Panc1 (cell line): ENCODE measurements around the gene PRKAA1. TPM values are rescaled to one million over a fixed set of nuclear protein-coding genes. Genes with fewer than 3 reads are reported as not detected.

Experiments used
- ATAC-seq: fragments of 200-7000 bp; cut with Tn5 transposase; 2 replicates; pipeline ENCODE4 v1.9.1; 2020; ENCODE audit warnings: mild to moderate bottlenecking, moderate library complexity
- BruUV-seq: library from RNA; stranded (reverse); fragments of 400-500 nt; replicated peaks from 2 replicates; lab custom pipeline; 2021; lab: Mats Ljungman, UMichigan
- CTCF ChIA-PET: fragments of 300-600 bp; sonication (Branson Sonifier 250); formaldehyde crosslinking; loops from one replicate; lab custom pipeline; 2022; ENCODE audit warnings: antibody characterized with exemption; lab: Charles Lee
- POLR2A ChIA-PET: fragments of 300-600 bp; sonication (Branson Sonifier 250); formaldehyde crosslinking; loops from one replicate; lab custom pipeline; 2022; ENCODE audit warnings: antibody characterized with exemption; lab: Charles Lee
- DNase-seq: peaks from one replicate; pipeline ENCODE4 v3.0.0-alpha.2; 2010; ENCODE audit warnings: low read depth, low spot score
- H3K27ac ChIP-seq: 2 replicates; pipeline ENCODE4 v1.5.1; 2011; ENCODE audit warnings: mild to moderate bottlenecking, low read length, inconsistent platforms
- H3K27me3 ChIP-seq: fragments of 200-500 bp; sonication (Bioruptor generic); 2 replicates; pipeline ENCODE4 v1.6.0; 2014; ENCODE audit warnings: low read length, inconsistent platforms; ENCODE audit not compliant: control insufficient read depth, insufficient read depth
- H3K36me3 ChIP-seq: fragments of 200-500 bp; sonication (Bioruptor generic); 2 replicates; pipeline ENCODE4 v1.5.1; 2014; ENCODE audit warnings: inconsistent platforms, mild to moderate bottlenecking, low read length, moderate library complexity; ENCODE audit not compliant: control insufficient read depth, insufficient read depth
- H3K4me1 ChIP-seq: 2 replicates; pipeline ENCODE4 v1.5.1; 2011; ENCODE audit warnings: inconsistent platforms, mild to moderate bottlenecking, low read length, moderate library complexity; ENCODE audit not compliant: control insufficient read depth, insufficient read depth
- H3K4me3 ChIP-seq, 2 experiments: 2 replicates each; pipeline ENCODE4 v1.5.1; 2011 to 2012; ENCODE audit warnings: low read depth in 2 of 2, low read length in 2 of 2, mild to moderate bottlenecking in 2 of 2, inconsistent platforms in 1 of 2, moderate library complexity in 1 of 2
- H3K9me3 ChIP-seq: fragments of 200-500 bp; sonication (Bioruptor generic); 2 replicates; pipeline ENCODE4 v1.5.1; 2014; ENCODE audit warnings: low read depth, mild to moderate bottlenecking, inconsistent platforms, low read length, moderate library complexity; ENCODE audit not compliant: control insufficient read depth, insufficient read depth
- CTCF ChIP-seq: fragments of 450-650 bp; IDR thresholded peaks from 2 replicates; pipeline ENCODE4 v1.5.1; 2017; ENCODE audit warnings: mild to moderate bottlenecking
- POLR2AphosphoS5 ChIP-seq: IDR thresholded peaks from 2 replicates; pipeline ENCODE4 v1.6.1; 2012; ENCODE audit warnings: mild to moderate bottlenecking, low read depth, low read length, moderate library complexity
- REST ChIP-seq, 2 experiments: IDR thresholded peaks; 2 replicates each; pipeline ENCODE4 v1.6.1; 2011 to 2012; ENCODE audit warnings: low read depth in 2 of 2, control low read depth in 1 of 2, low read length in 1 of 2, mild to moderate bottlenecking in 1 of 2, moderate library complexity in 1 of 2; ENCODE audit not compliant: insufficient read depth in 1 of 2
- SIN3A ChIP-seq: IDR thresholded peaks from 2 replicates; pipeline ENCODE4 v1.6.1; 2012; ENCODE audit warnings: low read depth, mild to moderate bottlenecking, low read length, moderate library complexity, borderline replicate concordance; ENCODE audit not compliant: insufficient read depth
- TCF7L2 ChIP-seq: IDR thresholded peaks from 2 replicates; pipeline ENCODE4 v1.6.1; 2011; ENCODE audit warnings: mild to moderate bottlenecking, low read depth, low read length, inconsistent platforms
- in situ Hi-C: cut with HindIII; loops from 2 replicates; pipeline ENCODE4 v1.10.0; 2016; ENCODE audit warnings: low sequenced_read_pairs, low pct_unique_long_range_greater_than_20kb
- intact Hi-C: fragments of 100-400 bp; cut with micrococcal nuclease; formaldehyde crosslinking; loops from one replicate; pipeline ENCODE4 v1.10.0; 2022; ENCODE audit not compliant: unreplicated experiment
- total RNA-seq: library from RNA; stranded (reverse); gene quantifications from one replicate; pipeline ENCODE4 v1.2.1, GENCODE V29; 2021; ENCODE audit not compliant: unreplicated experiment

PRKAA1 gene
- total RNA-seq, 1 experiment from 2014 or later = 75.8 TPM

GRCh38 chr5:40801771-40802562, 3.8 kb upstream of the PRKAA1 start:
- Histone ChIP-seq H3K4me1 (peaks cover 10% of the 10 kb centered on the region), H3K9me3 (no peaks in the 10 kb centered on the region), H3K27ac (no peak overlapping the region), H3K36me3 (peaks cover 3% of the 10 kb centered on the region; the same call in 1 of the 2 replicates), H3K4me3 (no peak overlapping the region), H3K27me3 (no peaks in the 10 kb centered on the region)
- DNase-seq (no peak), ATAC-seq (no peak)
- CTCF ChIA-PET = interaction anchor here (0.6 kb wide), 1 partner anchor 1953 kb away, joined by 5 read pairs; no protein-coding TSS in a partner anchor
- TF ChIP-seq CTCF (no peak), REST (IDR thresholded peaks at IDR 0.05; ENCODE audit: insufficient read depth in 1 of 2, low read depth in 2 of 2, low read length in 1 of 2) (no peak), TCF7L2 (no peak), SIN3A (no peak), POLR2AphosphoS5 (no peak)
- in situ Hi-C loops = no loop called here
- intact Hi-C loops = no loop called here
- BruUV-seq = no TSS peak
- POLR2A ChIA-PET = no interaction called here

DNA sequence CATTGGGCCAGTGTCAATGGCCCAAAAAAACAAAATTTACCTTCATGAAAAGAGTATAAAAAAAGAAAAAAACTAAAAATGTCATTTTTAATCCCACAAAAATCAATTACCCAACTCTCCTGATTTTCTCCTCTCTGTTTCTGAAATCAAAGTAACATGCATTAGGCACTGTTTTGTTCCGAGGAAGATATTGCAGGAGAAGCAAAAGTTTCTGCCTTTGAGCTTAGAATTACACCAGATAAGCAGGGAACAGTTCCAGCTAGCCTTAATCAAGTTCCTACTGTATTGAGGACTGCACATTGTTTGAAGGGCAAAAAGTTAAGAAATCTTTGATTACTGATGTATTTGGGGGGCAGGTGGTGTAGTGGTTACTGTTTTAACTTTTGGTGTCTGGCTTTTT, 1.1 kb upstream of the PRKAA1 start:
- intact Hi-C loops = no loop called here

More for the DNA sequence above, 1.1 kb upstream of the PRKAA1 start:
- in situ Hi-C loops = no loop called here
- TF ChIP-seq REST (IDR thresholded peaks at IDR 0.05; ENCODE audit: insufficient read depth in 1 of 2, low read depth in 2 of 2, low read length in 1 of 2) = no peak
- no peak for TF ChIP-seq POLR2AphosphoS5
- TF ChIP-seq CTCF = no peak
- no peak for TF ChIP-seq SIN3A
- no peak for TF ChIP-seq TCF7L2
- ATAC-seq = no peak
- H3K27me3 ChIP-seq = no peaks in the 10 kb centered on the region
- no peak for DNase-seq
- ChIA-PET POLR2A (interaction anchor here (0.5 to 0.6 kb wide), 2 partner anchors 1025 to 1042 kb away, joined by 3 to 8 read pairs; no protein-coding TSS in a partner anchor), CTCF (interaction anchor here (0.6 to 0.7 kb wide), 3 partner anchors 48 to 1214 kb away, joined by 5 to 11 read pairs (median 6); no protein-coding TSS in a partner anchor)
- H3K4me3 ChIP-seq = peak overlapping the region; percentile 96 to 99
- TSS peak; percentile 94 for BruUV-seq
- peaks cover 3% of the 10 kb centered on the region; the same call in 1 of the 2 replicates for H3K36me3 ChIP-seq
- peak overlapping the region; percentile 92; the same call in 1 of the 2 replicates for H3K27ac ChIP-seq
- H3K9me3 ChIP-seq = no peaks in the 10 kb centered on the region
- H3K4me1 ChIP-seq = peaks cover 17% of the 10 kb centered on the region
